Mesendoderm (in vitro differentiated cells): ENCODE measurements around the gene ZNF454.

Experiments used
- DNase-seq: peaks from one replicate; pipeline ENCODE4 v3.0.0; 2013
- H2AK5ac ChIP-seq: 2 replicates; pipeline ENCODE4 v1.6.1; 2013; ENCODE audit warnings: low read length, inconsistent platforms
- H2BK120ac ChIP-seq: 2 replicates; pipeline ENCODE4 v1.6.1; 2013; ENCODE audit warnings: low read depth, mild to moderate bottlenecking, low read length, moderate library complexity, mixed read lengths
- H2BK15ac ChIP-seq: replicated peaks from 2 replicates; pipeline ENCODE4 v1.6.1; 2013; ENCODE audit warnings: low read depth, mild to moderate bottlenecking, moderate library complexity
- H2BK5ac ChIP-seq: 2 replicates; pipeline ENCODE4 v1.6.1; 2013; ENCODE audit warnings: low read length, inconsistent platforms
- H3K18ac ChIP-seq: 2 replicates; pipeline ENCODE4 v1.6.1; 2013; ENCODE audit warnings: mild to moderate bottlenecking, low read length, mixed read lengths
- H3K23ac ChIP-seq: one replicate; pipeline ENCODE4 v1.6.1; 2013; ENCODE audit warnings: low read length
- H3K27ac ChIP-seq: 2 replicates; pipeline ENCODE4 v1.5.1; 2013; ENCODE audit warnings: low read depth, mild to moderate bottlenecking, inconsistent platforms, low read length, moderate library complexity
- H3K27me3 ChIP-seq: 2 replicates; pipeline ENCODE4 v1.6.1; 2013; ENCODE audit warnings: low read length, control low read depth, mild to moderate bottlenecking, inconsistent platforms; ENCODE audit not compliant: insufficient read depth, poor library complexity
- H3K36me3 ChIP-seq: 2 replicates; pipeline ENCODE4 v1.6.1; 2013; ENCODE audit warnings: low read length, inconsistent platforms; ENCODE audit not compliant: control insufficient read depth, insufficient read depth
- H3K4ac ChIP-seq: one replicate; pipeline ENCODE4 v1.6.1; 2013; ENCODE audit warnings: low read depth, mild to moderate bottlenecking, low read length, moderate library complexity
- H3K4me1 ChIP-seq: 2 replicates; pipeline ENCODE4 v1.6.1; 2013; ENCODE audit warnings: low read depth, low read length, inconsistent platforms; ENCODE audit not compliant: control insufficient read depth
- H3K4me2 ChIP-seq: 2 replicates; pipeline ENCODE4 v1.6.1; 2013; ENCODE audit warnings: low read length
- H3K4me3 ChIP-seq: 2 replicates; pipeline ENCODE4 v1.5.1; 2013; ENCODE audit warnings: mild to moderate bottlenecking, low read length
- H3K56ac ChIP-seq: one replicate; pipeline ENCODE4 v1.6.1; 2013; ENCODE audit warnings: low read length
- H3K79me1 ChIP-seq: 2 replicates; pipeline ENCODE4 v1.6.1; 2013; ENCODE audit warnings: low read length, inconsistent platforms
- H3K79me2 ChIP-seq: 2 replicates; pipeline ENCODE4 v1.6.1; 2013; ENCODE audit warnings: mild to moderate bottlenecking, low read length; ENCODE audit not compliant: control insufficient read depth, insufficient read depth
- H3K9ac ChIP-seq: 2 replicates; pipeline ENCODE4 v1.6.1; 2013; ENCODE audit warnings: low read length, inconsistent platforms
- H4K5ac ChIP-seq: one replicate; pipeline ENCODE4 v1.6.1; 2013; ENCODE audit warnings: low read length
- H4K8ac ChIP-seq: one replicate; pipeline ENCODE4 v1.6.1; 2013; ENCODE audit warnings: low read depth, mild to moderate bottlenecking, control low read depth, low read length, moderate library complexity
- WGBS: extraction: QIAGEN DNeasy Blood & Tissue Kit; methylation state at CpG from one replicate; pipeline ENCODE4 v1.1.7; 2013; ENCODE audit warnings: low lambda C conversion rate, missing lambda C conversion rate; ENCODE audit not compliant: insufficient coverage; ENCODE audit errors: extremely low coverage; 5-methylcytosine and 5-hydroxymethylcytosine counted together

Gene ZNF454

DNA sequence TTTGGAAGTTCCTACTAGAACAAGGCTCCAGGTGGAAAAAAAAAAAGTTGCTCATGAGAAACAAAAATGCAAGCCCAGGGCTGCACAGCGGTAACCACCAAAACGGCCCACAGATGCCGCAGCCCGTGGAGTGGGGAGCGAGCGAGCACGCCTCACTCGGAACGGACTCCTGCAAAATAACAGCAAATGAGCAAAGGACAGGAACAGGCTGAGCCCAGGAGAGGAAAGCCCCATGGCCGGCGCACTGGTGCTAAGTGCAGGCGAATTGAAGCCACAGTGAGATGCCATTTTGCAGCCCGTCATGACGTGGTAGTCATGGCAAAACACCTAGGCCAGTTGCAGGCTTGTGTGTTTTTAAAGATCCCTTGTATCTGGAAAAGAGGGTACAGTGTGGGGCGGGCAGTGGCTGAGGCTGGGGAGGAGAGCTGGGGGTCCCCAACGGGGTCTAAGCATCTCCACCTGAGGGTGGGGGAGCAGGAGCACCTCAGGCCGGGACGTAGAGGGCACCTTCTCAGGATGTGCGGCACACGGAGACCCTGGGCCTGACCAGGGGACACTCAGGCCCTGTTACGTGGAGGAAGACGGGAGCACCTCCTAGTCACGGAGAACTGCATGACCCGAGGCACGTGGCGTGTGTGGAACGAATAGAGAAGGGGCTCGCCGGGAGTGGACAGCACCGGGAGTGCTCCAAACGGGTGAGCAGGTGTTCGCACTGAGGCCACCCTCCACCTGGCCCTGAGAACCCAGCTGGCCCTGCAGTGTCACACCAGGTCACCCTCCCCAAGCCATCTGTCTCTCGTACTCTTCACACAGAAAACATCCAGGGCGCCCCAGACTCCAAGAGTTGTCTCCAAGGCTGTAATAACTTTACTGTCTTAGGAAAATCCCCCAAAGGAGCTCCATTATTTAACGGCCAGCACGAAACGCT is 43.4 kb downstream of the ZNF454 start:
- Histone ChIP-seq H3K27me3 (no peaks in the 10 kb centered on the region), H2BK15ac (no peak overlapping the region), H3K27ac (no peak overlapping the region), H3K4me1 (no peaks in the 10 kb centered on the region), H3K23ac (no peak overlapping the region), H3K79me2 (no peaks in the 10 kb centered on the region), H4K5ac (no peak overlapping the region), H3K9ac (no peak overlapping the region), H2BK5ac (no peak overlapping the region), H3K4ac (no peak overlapping the region), H2BK120ac (no peak overlapping the region), H3K56ac (no peak overlapping the region), H3K36me3 (no peaks in the 10 kb centered on the region), H3K4me3 (no peak overlapping the region), H4K8ac (no peak overlapping the region), H3K18ac (no peak overlapping the region), H3K79me1 (no peaks in the 10 kb centered on the region), H3K4me2 (no peak overlapping the region), H2AK5ac (no peak overlapping the region)
- WGBS, result no CpG with 5 or more reads among the region's 37 CpGs
- DNase-seq, result no peak

- Histone ChIP-seq H3K4me2 (no peak overlapping the region), H3K79me2 (no peaks in the 10 kb centered on the region), H3K18ac (no peak overlapping the region), H3K36me3 (no peaks in the 10 kb centered on the region), H4K5ac (no peak overlapping the region), H2BK120ac (no peak overlapping the region), H3K27ac (no peak overlapping the region), H3K79me1 (no peaks in the 10 kb centered on the region), H3K9ac (no peak overlapping the region), H3K4me3 (no peak overlapping the region), H3K4me1 (no peaks in the 10 kb centered on the region), H2BK5ac (no peak overlapping the region), H2BK15ac (no peak overlapping the region), H3K23ac (no peak overlapping the region), H4K8ac (no peak overlapping the region), H3K4ac (no peak overlapping the region), H3K56ac (no peak overlapping the region), H3K27me3 (no peaks in the 10 kb centered on the region), H2AK5ac (no peak overlapping the region)
- WGBS, result no CpG with 5 or more reads among the region's 43 CpGs
- no peak for DNase-seq
Observed at GRCh38 chr5:178986326-178986960, 45.4 kb downstream of the ZNF454 start.

- no peak overlapping the region for H2AK5ac ChIP-seq
- no peak overlapping the region for H3K4me2 ChIP-seq
- no peaks in the 10 kb centered on the region for H3K79me1 ChIP-seq
- no peak overlapping the region for H4K5ac ChIP-seq
- no peak overlapping the region for H4K8ac ChIP-seq
- no peak for DNase-seq
- no peaks in the 10 kb centered on the region for H3K4me1 ChIP-seq
- no CpG with 5 or more reads among the region's 27 CpGs for WGBS
- no peak overlapping the region for H3K56ac ChIP-seq
- H2BK15ac ChIP-seq, result no peak overlapping the region
- peaks cover 2% of the 10 kb centered on the region for H3K27me3 ChIP-seq
- H3K23ac ChIP-seq, result no peak overlapping the region
- no peak overlapping the region for H3K4me3 ChIP-seq
- no peak overlapping the region for H2BK5ac ChIP-seq
- H2BK120ac ChIP-seq, result no peak overlapping the region
- no peak overlapping the region for H3K4ac ChIP-seq
- H3K18ac ChIP-seq, result no peak overlapping the region
- no peak overlapping the region for H3K27ac ChIP-seq
- no peaks in the 10 kb centered on the region for H3K36me3 ChIP-seq
- no peak overlapping the region for H3K9ac ChIP-seq
- H3K79me2 ChIP-seq, result no peaks in the 10 kb centered on the region
Observed at GRCh38 chr5:178988436-178989220, 47.6 kb downstream of the ZNF454 start.

GRCh38 chr5:178989311-178989710 is 48.3 kb downstream of the ZNF454 start:
- no peak overlapping the region for H4K5ac ChIP-seq
- H2AK5ac ChIP-seq, result no peak overlapping the region
- H3K23ac ChIP-seq, result no peak overlapping the region
- no peak for DNase-seq
- no peaks in the 10 kb centered on the region for H3K36me3 ChIP-seq
- no peak overlapping the region for H3K18ac ChIP-seq
- no peaks in the 10 kb centered on the region for H3K79me2 ChIP-seq
- no peak overlapping the region for H2BK15ac ChIP-seq
- WGBS, result no CpG with 5 or more reads among the region's 7 CpGs
- no peak overlapping the region for H3K27ac ChIP-seq
- no peak overlapping the region for H4K8ac ChIP-seq
- H3K56ac ChIP-seq, result no peak overlapping the region
- no peak overlapping the region for H2BK5ac ChIP-seq
- H3K79me1 ChIP-seq, result no peaks in the 10 kb centered on the region
- no peaks in the 10 kb centered on the region for H3K4me1 ChIP-seq
- no peak overlapping the region for H3K4ac ChIP-seq
- peaks cover 9% of the 10 kb centered on the region for H3K27me3 ChIP-seq
- H2BK120ac ChIP-seq, result no peak overlapping the region
- no peak overlapping the region for H3K4me3 ChIP-seq
- no peak overlapping the region for H3K9ac ChIP-seq
- H3K4me2 ChIP-seq, result no peak overlapping the region

- no peak overlapping the region for H3K9ac ChIP-seq
- H3K56ac ChIP-seq, result no peak overlapping the region
- H4K8ac ChIP-seq, result no peak overlapping the region
- no peak overlapping the region for H2BK5ac ChIP-seq
- peaks cover 17% of the 10 kb centered on the region for H3K27me3 ChIP-seq
- H3K79me1 ChIP-seq, result no peaks in the 10 kb centered on the region
- no CpG with 5 or more reads among the region's 12 CpGs for WGBS
- no peaks in the 10 kb centered on the region for H3K79me2 ChIP-seq
- H3K4ac ChIP-seq, result no peak overlapping the region
- H4K5ac ChIP-seq, result no peak overlapping the region
- no peak overlapping the region for H3K4me2 ChIP-seq
- no peaks in the 10 kb centered on the region for H3K36me3 ChIP-seq
- H2BK15ac ChIP-seq, result no peak overlapping the region
- H3K4me3 ChIP-seq, result no peak overlapping the region
- H3K18ac ChIP-seq, result no peak overlapping the region
- no peak overlapping the region for H2BK120ac ChIP-seq
- H2AK5ac ChIP-seq, result no peak overlapping the region
- H3K27ac ChIP-seq, result no peak overlapping the region
- H3K4me1 ChIP-seq, result no peaks in the 10 kb centered on the region
- DNase-seq, result no peak
- H3K23ac ChIP-seq, result no peak overlapping the region
Observed at GRCh38 chr5:178990491-178990890, 49.5 kb downstream of the ZNF454 start.
